HG03108 (cell line): Measurements from ENCODE around the gene ATP1B1.
A peak's percentile ranks its signal among the peaks of the same experiment; 100 is the strongest.
"Not testable (repeated sequence)": the region's sequence is repeated elsewhere in the genome, so short reads cannot be mapped to it uniquely, and the experiment has no call there.

Source experiments
- ATAC-seq: cut with Tn5 transposase; IDR thresholded peaks from one replicate; pipeline ENCODE4 v1.9.1; 2021; ENCODE audit warnings: moderate library complexity; ENCODE audit not compliant: unreplicated experiment

The ATP1B1 gene

DNA sequence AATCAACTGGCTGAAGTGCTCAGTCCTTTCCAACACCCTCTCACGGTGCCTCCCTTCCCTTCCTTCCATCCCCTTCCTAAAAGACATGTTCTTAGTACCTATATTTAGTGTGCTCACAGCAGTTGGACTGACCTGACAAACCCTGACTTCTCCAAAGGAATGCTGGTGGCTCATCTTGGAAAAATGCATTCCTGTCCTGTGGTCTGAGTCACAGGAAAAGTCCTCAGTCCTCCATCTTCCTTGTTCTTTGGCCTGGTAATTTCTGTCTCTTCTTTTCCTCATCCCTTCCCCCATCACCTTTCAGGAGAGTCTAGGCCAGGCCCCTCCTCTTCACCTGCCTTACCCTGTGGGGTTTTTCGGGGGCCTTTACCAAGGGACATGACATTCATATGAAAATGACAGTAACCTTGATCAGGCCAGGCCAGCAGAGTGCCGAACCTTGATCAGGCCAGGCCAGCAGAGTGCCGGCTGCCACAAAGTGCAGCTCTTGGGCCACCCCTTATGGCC is 7.2 kb downstream of the ATP1B1 start:
- ATAC-seq, result no peak

DNA sequence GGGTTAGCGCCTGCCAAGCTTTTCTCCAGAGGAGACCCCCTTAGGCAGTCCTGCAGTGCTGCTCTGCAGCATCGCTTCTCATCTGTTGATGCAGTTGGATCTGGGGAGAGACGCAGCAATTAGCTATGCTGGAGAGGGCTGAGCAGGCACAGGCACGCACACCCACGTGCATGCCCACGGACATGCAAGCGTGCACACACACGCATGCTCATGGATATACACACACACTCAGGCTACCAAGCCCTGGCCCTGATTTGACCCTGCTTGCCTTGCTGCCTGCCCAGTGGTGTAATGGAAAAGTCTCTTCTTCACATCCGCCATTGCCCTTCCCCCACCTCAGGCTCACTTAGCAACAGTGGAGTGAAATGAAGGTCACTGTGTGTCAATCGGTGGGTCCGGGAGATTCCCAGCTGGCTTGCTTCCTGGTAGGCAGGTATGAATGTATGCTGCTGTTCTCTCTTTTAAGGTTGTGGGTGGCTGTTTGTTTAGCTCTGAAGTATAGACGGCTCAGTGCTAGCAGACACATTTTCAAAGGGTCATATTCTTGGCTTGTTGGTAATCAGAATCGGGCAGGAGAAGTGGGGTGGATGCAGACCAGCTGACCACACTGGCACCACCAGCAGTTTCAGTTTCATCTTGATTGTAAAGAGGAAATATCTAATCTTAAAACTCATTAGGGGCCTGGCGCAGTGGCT is 9.5 kb downstream of the ATP1B1 start:
- ATAC-seq, result peak; percentile 62

DNA sequence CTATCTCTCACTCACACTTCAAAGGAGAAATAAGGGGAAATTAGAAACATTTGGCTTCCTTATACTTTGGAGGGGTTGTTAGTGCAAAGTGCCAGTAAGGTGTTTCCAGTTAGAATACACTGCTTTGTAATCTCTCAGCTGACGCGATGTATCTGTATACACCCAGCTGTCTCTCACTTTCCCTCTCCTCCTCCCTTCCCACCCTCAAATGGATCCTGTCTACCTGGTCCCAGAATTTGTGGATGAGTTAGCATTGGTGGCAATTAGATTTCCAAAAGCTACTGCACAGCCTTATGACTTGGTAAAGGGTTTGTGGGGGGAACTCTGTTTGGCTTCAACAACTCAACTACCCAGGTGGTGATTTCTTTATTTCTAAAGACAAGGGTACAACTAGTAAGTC is 10.5 kb downstream of the ATP1B1 start:
- ATAC-seq, result no peak

DNA sequence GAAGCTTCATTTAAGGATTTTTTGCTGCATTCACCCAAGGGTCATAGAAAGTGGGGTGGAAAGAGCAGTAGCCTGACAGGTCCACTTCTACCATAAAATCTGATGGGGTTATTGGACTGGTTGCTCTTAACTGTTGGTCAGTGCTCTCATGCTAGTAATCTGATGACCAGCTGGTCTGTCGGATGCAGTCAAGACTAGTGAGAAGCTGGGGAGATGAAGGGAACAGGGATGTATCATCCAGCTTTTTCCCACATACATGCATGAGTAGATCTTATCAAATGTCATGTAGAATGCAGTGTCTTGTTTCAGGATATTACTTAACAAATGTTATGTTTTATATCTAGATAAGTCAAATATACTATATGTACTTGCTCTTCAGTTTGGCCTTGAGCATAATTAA is 11.1 kb downstream of the ATP1B1 start:
- ATAC-seq, result no peak

DNA sequence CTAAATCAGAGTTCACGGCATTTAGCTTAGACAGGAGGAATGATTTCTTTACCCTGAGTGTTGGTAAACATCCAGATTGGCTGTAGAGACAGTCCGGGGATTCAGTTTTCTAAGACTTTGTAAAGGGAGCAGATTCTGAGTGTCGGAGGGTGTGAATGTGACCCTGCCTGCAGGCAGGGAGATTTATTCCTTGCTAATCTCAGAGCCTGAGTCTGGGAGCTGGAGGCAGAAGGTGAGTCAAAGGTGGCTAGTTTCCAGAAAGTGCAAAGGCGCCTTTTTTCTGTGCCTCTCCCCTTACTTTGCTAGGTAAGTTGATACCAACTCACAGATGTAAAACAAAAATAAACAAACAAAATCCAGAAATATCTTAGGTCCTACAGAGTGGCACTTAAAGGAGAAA is 11.7 kb downstream of the ATP1B1 start:
- no peak for ATAC-seq

DNA sequence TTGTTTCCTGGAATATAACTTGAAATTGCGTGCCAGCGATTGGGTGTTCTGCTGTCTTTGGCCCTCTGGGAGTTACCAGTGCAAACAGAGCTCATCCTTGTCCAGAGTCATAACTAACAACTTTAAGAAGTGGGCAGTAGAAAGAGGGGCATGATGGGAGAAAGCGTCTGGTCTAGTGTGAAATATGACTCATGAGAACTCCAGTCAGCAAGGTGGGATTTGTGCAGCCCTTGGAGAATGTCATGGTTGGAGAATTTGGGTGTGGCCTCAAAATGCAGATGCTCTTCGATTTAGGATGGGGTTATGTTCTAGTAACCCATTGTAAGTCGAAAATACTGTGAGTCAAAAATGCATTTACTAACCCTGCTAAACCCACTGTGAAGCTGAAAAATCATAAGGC is 12.9 kb downstream of the ATP1B1 start:
- ATAC-seq, result no peak

DNA sequence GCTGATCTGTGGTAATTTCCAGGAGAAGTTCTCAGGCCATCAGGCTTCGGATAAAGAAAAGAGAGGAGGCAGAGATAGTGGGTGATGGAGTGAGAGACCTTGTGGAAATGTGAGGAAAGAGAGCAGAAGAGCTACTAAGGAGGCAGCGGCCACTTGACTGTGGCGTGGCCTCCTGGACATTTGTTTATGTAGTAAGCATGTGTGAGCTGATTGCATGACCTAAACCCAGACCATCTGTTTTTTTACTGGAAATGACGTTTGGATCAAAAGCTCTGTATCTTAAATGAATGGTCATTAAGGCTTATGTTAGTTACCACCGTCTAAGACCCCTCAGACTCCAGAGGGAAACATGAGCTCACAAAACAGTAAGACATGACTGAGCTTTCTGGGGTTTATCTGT is 13.6 kb downstream of the ATP1B1 start:
- no peak for ATAC-seq

DNA sequence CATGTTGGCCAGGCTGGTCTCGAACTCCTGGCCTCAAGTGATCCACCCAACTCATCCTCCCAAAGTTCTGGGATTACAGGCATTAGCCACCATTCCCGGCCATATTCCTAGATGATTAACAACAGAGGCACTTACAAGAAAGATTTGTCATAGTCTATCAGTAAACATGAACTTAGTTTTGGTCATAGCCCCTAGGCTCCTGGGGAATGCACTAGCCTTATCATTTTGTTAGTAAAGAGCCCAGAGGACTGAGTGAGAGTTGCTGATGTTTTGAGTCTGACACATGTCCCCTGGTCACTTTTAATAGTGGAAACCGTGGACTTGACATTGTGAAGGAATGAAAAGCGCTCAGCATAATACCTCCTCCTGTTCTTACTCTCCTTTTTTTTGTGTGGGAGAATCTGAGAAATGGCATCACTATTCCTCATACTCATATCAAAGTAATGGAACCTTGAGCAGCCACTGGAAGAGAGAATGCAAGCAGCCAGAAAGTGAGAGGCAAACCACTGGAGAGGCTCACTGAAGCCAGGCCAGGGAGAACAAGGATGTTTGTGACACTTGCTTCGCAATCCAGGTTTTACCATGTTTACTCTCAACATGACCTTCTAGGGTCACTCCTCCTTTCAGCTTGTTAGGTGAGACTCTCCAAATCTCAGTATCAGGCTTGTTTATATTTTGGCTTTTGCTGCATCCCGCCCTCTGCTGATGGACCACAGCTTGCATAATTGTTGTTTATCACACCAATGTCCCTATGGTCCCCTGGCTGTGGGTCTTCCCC is 14.8 kb downstream of the ATP1B1 start:
- ATAC-seq, result no peak

DNA sequence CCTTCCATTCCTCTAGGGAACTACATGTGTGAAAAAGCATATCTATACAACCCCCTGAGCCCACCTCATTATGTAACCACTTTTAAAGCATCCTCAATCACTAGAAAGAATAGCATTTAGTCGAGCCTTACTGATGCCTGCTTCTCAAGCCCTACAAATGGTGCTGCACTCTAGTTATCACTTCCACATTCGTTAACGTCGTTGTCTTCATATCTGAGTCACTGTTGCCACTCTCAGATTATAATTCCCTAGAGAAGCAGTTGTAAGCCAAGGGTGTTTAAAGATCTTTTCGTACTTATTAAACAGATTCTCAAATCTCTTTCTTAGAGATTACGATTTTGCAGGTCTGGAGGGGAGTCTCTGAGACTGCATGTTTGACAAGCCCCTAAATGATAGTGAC is 16.5 kb downstream of the ATP1B1 start:
- no peak for ATAC-seq

DNA sequence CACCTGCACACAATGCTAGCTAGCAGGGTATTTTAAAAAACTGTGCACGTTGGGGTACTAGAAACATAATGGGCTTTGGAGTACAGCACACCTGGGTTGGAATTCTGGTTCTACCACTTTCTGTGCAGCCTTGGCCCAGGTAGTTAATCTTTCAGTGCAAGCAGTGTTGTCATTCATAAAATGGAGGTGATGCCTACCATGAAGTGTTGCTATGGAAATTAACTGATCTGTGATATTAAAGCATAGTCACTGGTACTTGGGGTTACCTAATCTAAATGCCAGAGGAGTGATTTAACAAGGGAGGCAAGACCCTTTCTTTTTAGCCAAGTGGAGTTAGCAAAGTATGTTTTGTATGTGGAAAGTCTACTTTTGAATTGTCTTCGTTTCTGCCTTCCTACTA is 18.0 kb downstream of the ATP1B1 start:
- ATAC-seq, result no peak

DNA sequence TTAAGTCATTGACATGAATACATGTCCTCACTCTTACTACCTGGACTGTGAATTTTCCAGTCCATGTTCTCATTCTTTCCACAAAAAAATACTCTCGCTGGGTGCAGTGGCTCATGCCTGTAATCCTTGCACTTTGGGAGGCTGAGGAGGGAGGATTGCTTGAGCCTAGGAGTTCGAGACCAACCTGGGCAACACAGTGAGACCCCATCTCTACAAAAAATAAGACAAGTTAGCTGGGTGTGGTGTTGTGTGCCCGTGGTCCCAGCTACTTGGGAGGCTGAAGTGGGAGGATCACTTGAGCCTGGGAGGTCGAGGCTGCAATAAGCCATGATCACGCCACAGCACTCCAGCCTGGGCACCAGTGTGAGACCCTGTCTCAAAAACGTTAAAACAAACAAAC is 19.1 kb downstream of the ATP1B1 start:
- ATAC-seq, result not testable (repeated sequence)

DNA sequence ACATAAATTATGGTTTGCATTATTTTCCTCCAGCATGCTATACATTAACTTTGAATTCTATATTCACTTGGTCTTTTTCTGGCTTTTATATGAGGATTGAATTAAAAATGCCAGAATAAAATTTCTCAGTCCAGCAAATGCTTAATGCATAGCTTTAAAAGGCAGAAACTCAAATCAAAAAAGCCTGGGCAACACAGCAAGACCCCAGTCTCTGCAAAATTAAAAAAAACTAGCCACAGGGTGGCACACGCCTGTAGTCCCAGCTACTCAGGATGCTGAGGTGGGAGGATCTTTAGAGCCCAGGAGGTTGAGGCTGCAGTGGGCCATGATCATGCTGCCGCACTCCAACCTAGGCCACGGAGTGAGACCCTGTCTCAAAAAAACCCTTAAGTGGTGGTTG is 19.8 kb downstream of the ATP1B1 start:
- ATAC-seq, result no peak

DNA sequence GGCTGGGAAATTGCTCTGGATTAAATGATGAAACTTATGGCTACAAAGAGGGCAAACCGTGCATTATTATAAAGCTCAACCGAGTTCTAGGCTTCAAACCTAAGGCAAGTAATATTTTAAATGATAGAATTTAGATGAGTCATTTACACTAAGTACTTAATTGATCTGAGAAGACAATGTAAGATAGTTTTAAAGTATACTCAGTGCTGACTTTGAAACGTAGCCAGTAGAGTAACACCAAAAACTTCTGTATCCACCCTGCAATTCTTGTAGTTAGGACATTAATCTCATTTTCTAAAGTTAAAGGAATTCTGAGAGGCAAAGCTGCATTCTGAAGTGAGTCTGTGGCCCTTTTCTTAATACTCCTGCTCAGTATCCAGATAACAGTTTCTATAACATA is 20.8 kb downstream of the ATP1B1 start:
- ATAC-seq, result no peak

DNA sequence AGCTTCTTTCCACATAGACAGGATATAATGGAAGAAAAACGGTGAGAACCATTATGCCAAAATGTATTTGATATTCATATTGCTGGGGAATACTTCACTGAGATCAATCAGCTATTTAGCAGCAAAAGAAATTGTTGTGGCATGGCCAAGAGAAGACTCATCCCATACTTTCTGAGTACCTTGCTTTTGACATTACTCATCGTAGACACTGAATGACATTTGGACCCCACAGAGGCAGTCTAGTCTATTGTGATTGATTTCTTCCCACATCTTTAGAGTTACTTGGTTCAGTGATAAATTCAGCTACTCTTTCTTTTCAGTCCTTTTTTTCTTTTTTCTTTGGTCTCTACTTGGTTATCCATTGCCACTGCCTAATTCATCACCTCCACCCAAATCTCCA is 22.1 kb downstream of the ATP1B1 start:
- no peak for ATAC-seq

DNA sequence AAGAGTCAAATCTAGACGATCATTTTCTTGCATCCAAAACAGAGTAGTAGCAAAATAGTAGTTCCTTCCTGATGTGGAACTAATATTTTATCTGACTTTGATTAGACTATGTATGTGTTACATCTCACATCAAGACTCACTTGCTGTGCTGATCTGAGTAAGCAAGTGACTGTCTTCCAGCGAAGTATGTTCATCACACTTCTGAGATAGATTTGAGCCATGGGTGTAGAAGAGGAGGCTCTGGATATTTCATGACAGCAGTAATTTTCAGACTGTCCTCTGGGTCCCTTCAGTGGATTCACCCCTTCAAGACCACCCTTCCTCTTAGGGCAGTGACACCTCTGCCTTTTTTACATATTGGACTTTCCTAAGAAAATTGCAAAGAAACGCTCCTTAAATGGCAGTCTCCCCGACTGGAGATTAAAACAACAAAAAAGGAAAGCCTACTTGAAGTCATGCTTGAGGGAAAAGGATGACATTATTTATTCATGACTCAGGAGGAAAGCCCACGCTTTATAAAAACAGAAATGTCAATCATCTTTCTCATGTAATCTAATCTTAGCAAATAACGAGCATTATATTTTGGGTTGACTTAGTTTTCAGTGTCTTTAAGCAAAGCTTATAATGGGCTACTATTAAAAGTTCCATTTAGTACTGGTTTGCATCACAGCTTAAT is 22.8 kb downstream of the ATP1B1 start:
- ATAC-seq, result no peak

DNA sequence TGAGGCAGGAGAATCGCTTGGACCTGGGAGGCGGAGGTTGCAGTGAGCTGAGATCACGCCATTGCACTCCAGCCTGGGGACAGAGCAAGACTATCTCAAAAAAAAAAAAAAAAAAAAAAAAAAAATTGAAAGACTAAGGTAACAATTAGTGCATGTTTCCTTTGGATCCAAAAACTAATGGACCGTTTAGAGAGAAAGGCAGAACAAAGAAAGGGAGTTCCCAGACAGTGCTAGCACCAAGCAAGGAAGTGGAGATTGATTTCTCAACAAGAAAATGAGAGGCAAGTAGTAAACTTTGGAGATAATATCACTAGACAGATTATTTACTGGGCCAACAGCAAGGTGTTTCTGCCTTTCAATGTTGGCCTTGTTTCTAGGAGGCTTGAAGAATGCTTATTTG is 24.2 kb downstream of the ATP1B1 start:
- ATAC-seq, result no peak

DNA sequence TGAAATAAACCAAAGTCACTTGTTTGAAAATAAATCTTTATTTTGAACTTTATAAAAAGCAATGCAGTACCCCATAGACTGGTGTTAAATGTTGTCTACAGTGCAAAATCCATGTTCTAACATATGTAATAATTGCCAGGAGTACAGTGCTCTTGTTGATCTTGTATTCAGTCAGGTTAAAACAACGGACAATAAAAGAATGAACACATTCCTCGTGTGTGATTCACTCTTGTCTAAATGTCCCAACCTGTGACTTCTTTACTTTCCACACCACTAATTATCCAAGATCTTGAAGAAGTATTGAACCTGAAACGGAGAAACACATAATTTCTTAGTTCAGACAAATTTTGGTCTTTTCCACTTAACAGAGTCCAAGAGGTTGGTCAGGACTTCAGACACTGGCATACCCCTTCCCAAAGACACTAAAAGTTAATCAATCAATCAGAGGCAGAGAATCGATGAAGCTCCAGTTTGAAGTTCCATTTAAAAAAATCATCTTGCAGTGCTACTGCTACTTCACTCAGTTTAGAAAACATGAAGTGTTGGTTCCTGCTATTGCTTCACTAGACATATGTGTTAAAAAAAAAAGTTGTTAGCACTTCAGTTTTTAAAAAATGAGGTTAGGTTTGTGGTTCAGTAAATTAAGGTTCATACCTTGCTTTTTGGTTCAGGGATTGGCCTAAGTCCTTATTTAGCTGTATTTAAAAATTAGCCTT is 26.2 kb downstream of the ATP1B1 start:
- ATAC-seq, result no peak

DNA sequence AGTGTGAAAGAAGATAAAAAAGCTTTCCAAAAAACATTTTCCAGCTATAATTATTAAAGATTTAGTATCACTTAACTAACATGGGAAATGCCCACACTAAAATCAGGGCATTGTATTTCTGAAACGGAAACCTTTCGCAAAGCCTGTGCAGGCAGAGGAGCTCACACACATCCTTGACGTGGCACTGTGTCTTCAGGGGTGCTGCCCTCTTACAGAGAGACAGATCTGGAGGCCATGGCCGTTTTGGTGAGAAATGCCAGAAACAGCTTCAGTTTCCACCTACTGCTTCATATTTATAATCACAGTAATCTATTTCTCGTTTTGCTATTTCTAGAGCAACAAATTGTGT is 26.7 kb downstream of the ATP1B1 start:
- no peak for ATAC-seq

DNA sequence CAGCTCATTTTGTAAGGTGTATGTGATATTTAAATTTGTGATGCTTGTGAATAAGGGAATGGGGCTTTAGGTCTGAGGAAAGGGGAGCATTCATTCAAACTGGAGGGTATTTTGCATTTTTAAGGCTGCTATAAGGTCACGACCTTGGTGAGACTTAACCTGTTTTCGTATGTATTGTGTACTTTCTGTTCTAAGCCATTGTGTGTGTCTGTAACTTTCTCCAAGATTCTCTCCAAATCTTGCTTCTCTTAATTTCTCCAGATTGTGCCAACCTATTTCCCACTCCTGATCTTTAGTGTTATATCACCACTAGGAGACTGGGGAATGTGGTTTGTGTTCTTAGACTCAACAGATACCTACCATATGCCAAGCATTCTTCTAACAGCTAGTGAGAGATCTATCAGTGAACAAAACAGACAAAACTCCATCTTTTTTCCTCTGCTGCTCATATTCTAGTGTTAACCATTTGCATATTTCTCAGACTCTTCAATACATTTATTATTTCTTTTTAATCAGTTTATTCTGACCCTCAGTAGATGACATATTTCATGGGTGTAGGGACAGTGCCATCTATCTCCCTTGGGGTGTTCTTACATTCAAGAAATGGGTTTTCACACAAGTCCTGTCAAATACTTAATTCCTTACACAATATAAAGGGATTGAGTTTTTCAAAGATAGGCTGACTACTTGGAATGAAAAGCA is 27.5 kb downstream of the ATP1B1 start:
- ATAC-seq, result no peak

DNA sequence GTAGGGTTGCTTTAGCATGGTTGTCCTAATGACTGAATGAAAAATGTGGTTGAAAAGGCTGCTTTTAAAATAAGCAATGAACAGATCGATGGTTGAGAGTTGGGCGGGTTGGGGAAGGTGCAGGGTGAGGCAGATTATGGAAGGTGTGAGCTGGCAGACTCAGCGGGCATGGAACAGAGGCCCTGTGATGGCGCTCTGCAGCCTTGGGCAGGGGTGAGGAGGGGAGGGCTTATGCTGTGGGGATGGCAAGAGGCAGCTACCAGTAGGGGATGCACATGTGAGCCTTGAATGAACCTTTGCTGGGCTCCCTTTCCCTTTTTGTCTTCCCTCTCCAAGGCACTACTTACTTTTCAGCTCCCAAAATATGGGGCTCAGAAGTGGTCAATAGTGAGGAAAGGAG is 30.9 kb downstream of the ATP1B1 start:
- ATAC-seq, result no peak
